NOMO-1 (cell line): ENCODE results near the gene MAN1A1.
"Not testable (repeated sequence)": the region's sequence is repeated elsewhere in the genome, so short reads cannot be mapped to it uniquely, and the experiment has no call there.

ENCODE experiments used
- DNase-seq, 2 experiments: peaks; one replicate each; lab custom pipeline; 2025; ENCODE audit not compliant: unreplicated experiment in 2 of 2; lab: John Stamatoyannopoulos, UW

The MAN1A1 gene

GRCh38 chr6:119174879-119175817, 174.4 kb downstream of the MAN1A1 start:
- DNase-seq: no peak

- no peak for DNase-seq
Measured at GRCh38 chr6:119174085-119174445, 175.5 kb downstream of the MAN1A1 start.

GRCh38 chr6:119173249-119174084, 176.1 kb downstream of the MAN1A1 start:
- no peak for DNase-seq

- no peak for DNase-seq
Measured at GRCh38 chr6:119172824-119173223, 176.7 kb downstream of the MAN1A1 start.

- DNase-seq: no peak
Measured at GRCh38 chr6:119171864-119172588, 177.5 kb downstream of the MAN1A1 start.

- DNase-seq: no peak
Measured at GRCh38 chr6:119171088-119171841, 178.3 kb downstream of the MAN1A1 start.

GRCh38 chr6:119170447-119171087, 179.0 kb downstream of the MAN1A1 start:
- no peak for DNase-seq

GRCh38 chr6:119170103-119170446, 179.5 kb downstream of the MAN1A1 start:
- DNase-seq: no peak

GRCh38 chr6:119169355-119169754, 180.2 kb downstream of the MAN1A1 start:
- not testable (repeated sequence) for DNase-seq

- no peak for DNase-seq
Measured at GRCh38 chr6:119166024-119166784, 183.4 kb downstream of the MAN1A1 start.

GRCh38 chr6:119163006-119163405, 186.6 kb downstream of the MAN1A1 start:
- DNase-seq: peak in 1 of 2 experiments; percentile 2

- DNase-seq: no peak
Measured at GRCh38 chr6:119162134-119162775, 187.3 kb downstream of the MAN1A1 start.

- DNase-seq: no peak
Measured at GRCh38 chr6:119161438-119161837, 188.1 kb downstream of the MAN1A1 start.

GRCh38 chr6:119160911-119161310, 188.7 kb downstream of the MAN1A1 start:
- DNase-seq: no peak

GRCh38 chr6:119158057-119158848, 191.3 kb downstream of the MAN1A1 start:
- DNase-seq: no peak

- DNase-seq: no peak
Measured at GRCh38 chr6:119157506-119157815, 192.1 kb downstream of the MAN1A1 start.

GRCh38 chr6:119156757-119157505, 192.6 kb downstream of the MAN1A1 start:
- DNase-seq: no peak
